ENCODE data around the gene REPS1.
"Not testable (repeated sequence)": the region's sequence is repeated elsewhere in the genome, so short reads cannot be mapped to it uniquely, and the experiment has no call there.

REPS1 gene, protein sequence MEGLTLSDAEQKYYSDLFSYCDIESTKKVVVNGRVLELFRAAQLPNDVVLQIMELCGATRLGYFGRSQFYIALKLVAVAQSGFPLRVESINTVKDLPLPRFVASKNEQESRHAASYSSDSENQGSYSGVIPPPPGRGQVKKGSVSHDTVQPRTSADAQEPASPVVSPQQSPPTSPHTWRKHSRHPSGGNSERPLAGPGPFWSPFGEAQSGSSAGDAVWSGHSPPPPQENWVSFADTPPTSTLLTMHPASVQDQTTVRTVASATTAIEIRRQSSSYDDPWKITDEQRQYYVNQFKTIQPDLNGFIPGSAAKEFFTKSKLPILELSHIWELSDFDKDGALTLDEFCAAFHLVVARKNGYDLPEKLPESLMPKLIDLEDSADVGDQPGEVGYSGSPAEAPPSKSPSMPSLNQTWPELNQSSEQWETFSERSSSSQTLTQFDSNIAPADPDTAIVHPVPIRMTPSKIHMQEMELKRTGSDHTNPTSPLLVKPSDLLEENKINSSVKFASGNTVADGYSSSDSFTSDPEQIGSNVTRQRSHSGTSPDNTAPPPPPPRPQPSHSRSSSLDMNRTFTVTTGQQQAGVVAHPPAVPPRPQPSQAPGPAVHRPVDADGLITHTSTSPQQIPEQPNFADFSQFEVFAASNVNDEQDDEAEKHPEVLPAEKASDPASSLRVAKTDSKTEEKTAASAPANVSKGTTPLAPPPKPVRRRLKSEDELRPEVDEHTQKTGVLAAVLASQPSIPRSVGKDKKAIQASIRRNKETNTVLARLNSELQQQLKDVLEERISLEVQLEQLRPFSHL

DNA sequence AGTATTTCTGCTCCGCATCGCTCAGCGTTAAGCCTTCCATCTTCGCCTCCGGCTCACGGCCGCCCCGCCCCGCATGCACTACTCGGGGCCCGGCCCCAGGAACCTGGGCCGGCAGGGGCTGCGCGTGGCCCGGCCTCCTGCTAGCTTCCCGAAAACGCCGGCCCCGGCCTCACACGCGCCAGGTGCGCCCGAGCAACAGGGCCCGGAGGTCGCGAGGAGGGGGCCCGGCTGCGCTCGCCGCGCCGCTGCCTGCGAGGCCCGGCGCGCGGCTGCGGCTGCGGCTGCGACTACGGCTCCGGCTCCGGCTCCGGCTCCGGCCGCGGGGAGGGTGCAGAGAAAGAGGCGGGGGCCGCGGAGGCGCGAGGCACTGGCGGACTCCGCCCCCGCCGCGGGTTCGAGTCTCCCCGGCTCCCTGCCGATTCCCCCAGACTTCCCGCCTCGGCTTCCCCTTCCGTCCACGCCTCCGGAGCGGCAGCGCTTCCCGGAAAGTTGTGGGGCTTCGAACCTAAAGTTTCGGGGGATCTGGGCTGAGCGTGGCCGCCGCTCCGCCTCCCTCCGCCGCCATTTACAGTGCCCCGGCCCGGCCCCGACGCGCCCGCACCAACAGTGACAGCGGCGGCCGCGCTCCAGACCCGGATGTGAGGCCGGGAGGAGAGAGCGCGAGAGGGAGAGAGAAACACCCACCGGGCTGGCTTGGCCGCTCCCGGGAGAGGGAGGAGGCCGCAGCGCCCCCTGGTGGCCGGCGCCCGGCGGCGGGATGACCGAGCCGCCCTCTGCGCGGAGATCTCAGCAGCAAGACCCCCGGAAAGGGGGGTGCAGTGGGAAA is at the start of gene REPS1:
Gene REPS1 (minus strand): TSS at position 611 of the 826 bp plus-strand sequence. CDS start 571 bp downstream, at position 40.
- peak; percentile 97 for DNase-seq (ENCODE audit: low spot score)

GRCh38 chr6:139037490-139037889 is 49.4 kb upstream of the REPS1 start:
- DNase-seq (ENCODE audit: low spot score): no peak

DNA sequence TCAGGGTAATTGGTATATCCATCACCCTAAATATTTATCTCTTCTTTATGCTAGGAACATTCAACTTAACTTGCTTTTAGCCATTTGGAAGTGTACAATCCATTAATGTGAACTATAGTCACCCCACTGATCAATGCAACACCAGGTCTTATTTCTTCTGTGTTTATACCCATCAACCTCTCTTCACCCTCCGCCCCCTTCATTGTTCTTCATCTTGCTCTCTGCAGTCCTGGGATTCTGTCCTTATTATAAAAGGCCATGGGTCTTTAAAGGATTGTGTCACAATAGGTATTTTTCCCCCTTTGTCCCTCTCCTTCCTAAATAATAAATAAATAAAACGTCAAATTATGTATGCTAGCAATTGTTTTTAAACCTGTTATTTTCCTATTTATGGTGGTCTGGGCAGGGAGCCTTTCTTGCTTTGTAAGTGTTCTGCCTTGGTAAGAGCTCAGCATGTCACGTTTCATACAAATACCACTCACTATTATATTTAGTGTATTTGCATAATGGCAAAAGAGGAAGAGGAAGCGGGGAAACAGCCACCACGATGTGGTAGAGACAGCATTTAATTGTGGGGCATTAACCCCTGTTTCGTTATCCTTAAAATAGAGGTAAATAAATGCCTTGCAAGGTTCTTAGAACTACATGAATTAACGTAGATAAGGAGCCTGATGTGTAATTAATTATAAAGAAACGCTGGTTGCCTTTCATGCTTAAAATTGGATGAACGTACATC is 42.3 kb upstream of the REPS1 start:
- no peak for DNase-seq (ENCODE audit: low spot score)

- DNase-seq (ENCODE audit: low spot score): no peak
Measured at GRCh38 chr6:139029470-139030227, 41.6 kb upstream of the REPS1 start.

- peak; percentile 66 for DNase-seq (ENCODE audit: low spot score)
Measured at GRCh38 chr6:139028658-139029469, 40.8 kb upstream of the REPS1 start, which contains the start of gene ABRACL. Gene ABRACL, plus strand, starts transcription at chr6:139028745. Its CDS starts 5,416 bp downstream, at chr6:139034161.

DNA sequence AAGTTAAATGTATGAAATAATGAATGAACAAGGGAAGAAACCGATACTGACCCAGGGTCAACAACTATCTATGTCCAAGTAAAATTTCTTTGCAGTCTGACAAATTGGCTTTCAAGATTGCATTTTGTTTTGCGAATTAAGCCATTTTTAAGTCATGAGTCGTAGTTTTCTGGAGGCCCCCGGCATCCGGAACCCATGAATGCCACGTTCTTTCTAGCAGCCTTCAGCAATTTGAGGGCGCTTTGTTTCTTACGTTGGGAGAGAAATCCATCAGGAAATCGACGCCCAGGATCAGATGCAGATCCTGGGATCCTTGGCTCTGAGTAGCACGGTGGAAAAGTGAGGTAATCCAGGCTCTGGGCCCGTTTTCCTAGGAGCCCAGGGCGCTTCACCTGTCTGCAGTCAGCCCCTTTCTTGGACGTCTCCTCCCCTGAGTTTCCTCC is 40.2 kb upstream of the REPS1 start:
- DNase-seq (ENCODE audit: low spot score): peak; percentile 54

- DNase-seq (ENCODE audit: low spot score): no peak
Measured at GRCh38 chr6:139027620-139028182, 39.6 kb upstream of the REPS1 start.

GRCh38 chr6:139025416-139025815 is 37.4 kb upstream of the REPS1 start:
- DNase-seq (ENCODE audit: low spot score): not testable (repeated sequence)

DNA sequence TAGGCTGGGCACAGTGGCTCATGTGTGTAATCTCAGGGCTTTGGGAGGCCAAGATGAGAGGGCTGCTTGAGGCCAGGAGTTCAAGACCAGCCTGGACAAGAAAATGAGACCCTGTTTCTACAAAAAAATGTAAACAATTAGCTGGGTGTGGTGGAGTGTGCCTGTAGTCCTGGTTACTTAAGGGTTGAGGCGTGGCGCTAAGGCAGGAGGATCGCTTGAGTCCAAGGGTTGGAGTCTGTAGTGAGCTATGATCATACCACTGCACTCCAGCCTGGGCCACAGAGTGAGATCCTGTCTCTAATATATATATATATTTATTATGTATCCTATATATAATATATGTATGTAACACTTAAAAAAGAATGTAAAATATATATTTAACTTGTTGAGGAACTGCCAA is 32.6 kb upstream of the REPS1 start:
- DNase-seq (ENCODE audit: low spot score): no peak

DNA sequence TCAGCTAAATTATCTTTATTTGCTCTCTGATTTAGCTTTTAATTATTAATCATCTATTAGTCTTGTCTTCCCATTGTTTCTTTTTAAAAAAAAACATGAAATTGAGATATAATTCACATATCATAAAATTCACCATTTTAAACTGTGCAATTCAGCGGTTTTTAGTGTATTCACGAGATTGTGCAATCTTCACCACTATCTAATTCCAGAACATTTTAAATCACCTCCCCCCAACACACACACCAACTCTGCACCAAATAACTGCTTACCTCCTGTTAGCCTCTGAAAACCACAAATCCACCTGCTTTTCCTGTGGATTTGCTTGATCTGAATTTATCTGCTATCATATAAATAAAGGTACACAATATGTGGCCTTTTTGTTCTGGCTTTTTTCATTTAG is 31.7 kb upstream of the REPS1 start:
- DNase-seq (ENCODE audit: low spot score): no peak

GRCh38 chr6:139017227-139017626 is 29.2 kb upstream of the REPS1 start:
- DNase-seq (ENCODE audit: low spot score): no peak

- DNase-seq (ENCODE audit: low spot score): no peak
Measured at GRCh38 chr6:139016337-139017213, 28.5 kb upstream of the REPS1 start.

- DNase-seq (ENCODE audit: low spot score): no peak
Measured at GRCh38 chr6:139014945-139015344, 26.9 kb upstream of the REPS1 start.

DNA sequence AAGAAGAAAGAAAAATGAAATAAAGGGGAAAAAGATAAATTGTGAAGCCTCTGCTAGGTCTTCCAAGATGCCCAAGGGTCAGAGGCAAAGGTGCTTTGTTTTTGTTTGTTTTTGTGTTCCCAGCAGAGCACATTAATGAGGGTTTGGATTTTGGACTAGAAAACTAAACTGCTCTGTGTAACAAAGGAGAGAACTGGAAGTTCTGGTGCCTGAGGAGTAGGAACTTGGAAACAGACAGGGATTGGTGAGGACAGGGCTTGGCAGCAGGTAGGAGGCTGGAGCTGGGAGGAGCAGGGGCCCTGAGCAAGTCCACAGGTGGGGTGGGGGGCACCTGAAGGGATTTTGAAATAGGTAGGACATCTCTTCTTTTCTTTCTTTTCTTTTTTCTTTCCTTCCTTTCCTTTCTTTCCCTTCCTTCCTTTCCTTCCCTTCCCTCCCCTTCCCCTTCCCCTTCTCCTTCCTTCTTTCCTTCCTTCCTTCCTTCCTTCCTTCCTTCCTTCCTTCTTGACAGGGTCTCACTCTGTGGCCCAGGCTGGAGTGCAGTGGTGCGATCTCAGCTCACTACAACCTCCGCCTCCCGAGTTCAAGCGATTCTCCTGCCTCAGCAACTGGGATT is 25.2 kb upstream of the REPS1 start:
- no peak for DNase-seq (ENCODE audit: low spot score)

DNA sequence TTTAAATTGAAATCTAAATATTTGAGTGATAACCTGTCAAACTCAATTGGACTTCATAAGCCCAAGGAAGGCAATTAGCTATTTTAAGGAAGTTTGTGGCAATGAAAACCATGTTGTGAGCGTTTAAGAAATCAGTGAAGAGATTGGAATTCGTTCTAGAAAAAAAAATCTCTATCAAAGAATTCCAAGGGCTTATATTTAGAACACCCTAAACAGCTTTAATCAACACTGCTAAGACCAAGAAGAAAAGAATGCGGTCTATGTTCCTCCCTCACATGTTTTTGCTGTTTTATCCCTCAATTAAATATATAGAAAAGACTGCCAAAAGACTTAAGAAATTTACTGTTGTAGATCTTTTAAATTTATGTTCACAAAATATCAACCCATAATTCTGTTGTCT is 23.9 kb upstream of the REPS1 start:
- DNase-seq (ENCODE audit: low spot score): no peak

DNA sequence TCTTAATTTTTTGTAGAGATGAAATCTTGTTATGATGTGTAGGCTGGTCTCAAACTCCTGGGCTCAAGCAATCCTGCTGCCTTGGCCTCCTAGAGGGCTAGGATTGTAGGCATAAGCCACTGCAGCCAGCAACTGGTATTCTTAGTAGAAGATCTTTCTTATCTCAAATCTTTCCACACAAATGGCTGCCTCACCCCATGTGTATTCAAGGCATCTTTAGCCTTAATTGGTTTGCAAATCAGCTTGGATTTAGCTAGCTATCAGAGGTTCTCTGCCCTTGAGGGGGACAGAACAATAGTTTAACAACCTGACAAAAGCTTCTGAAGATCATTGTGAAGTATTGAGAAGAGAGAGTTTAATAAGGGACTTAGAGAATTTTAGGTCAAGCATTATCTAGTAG is 22.6 kb upstream of the REPS1 start:
- DNase-seq (ENCODE audit: low spot score): no peak

GRCh38 chr6:139008117-139008516 is 20.1 kb upstream of the REPS1 start:
- DNase-seq (ENCODE audit: low spot score): no peak

- DNase-seq (ENCODE audit: low spot score): no peak
Measured at GRCh38 chr6:139007428-139007827, 19.4 kb upstream of the REPS1 start.

All from D341Med (cell line).